HG03064 (cell line): ENCODE measurements around the gene SMIM5.
"Not testable (repeated sequence)": the region's sequence is repeated elsewhere in the genome, so short reads cannot be mapped to it uniquely, and the experiment has no call there.

ENCODE experiments used
- ATAC-seq: cut with Tn5 transposase; IDR thresholded peaks from one replicate; pipeline ENCODE4 v1.9.1; 2021; ENCODE audit warnings: low read depth; ENCODE audit not compliant: unreplicated experiment

Gene SMIM5

GRCh38 chr17:75624021-75624420, 9.2 kb upstream of the SMIM5 start:
- no peak for ATAC-seq

GRCh38 chr17:75624714-75625345, 8.4 kb upstream of the SMIM5 start:
- no peak for ATAC-seq

- no peak for ATAC-seq
Measured at GRCh38 chr17:75625813-75626486, 7.3 kb upstream of the SMIM5 start.

- ATAC-seq: no peak
Measured at GRCh38 chr17:75626496-75627038, 6.7 kb upstream of the SMIM5 start.

DNA sequence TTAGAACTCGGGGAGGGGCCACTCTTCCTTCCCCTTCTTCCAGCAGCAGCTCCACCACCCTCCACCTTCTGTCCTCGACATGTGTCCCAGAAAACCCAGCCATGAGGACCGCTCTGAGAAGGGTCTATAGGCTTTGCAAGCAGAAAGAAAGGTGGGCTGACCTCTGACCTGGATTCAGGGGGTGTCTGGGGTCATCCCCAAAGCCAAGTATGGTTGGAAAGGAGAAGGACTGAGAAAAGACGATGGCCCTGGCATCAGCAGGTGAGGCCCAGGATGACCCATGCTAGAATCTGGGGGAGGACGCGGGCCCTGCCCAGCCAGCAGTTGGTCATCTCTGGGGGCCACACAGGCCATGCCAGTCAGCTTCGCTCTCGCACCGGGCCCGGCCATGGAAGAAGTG, 6.1 kb upstream of the SMIM5 start:
- no peak for ATAC-seq

DNA sequence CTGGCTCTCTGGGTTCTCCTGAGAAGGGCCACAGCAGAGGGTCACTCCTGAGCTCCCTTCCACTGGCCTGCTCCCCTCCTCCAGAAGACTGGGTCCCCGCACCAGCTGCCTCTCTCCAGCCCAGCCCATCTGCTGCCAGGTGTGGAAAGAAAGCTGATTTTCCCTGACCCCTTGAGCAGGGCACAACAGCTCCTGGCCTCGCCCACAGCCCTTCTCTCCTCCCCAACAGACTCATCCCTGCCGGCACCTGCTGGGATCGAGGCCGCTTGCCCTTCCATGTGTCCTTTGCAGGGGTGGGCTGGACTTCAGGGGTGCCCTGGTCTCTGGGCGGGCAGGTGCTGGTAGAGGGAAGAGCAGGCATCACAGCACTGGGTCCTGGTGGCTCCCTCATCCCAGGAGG, 4.8 kb upstream of the SMIM5 start:
- no peak for ATAC-seq

DNA sequence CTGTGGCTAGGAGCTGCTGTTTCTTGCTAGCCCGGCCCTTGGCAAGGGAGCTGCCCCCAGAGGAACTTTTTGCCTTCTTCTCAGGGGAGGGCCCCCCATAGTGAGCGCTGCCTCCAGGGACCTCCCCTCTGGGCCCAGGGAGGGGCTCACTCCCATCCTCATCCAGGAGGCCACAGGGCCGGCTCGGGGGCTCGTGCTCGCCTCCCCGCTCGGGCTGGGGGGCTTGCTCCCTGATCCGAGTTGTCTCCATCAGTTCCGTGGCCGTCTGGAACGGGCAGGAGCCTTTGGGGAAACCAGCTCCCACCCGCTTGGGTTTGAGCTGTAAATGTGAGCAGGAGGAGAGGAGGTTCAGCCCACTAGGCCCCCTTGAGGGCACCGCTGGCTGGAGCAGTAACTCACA, 4.1 kb upstream of the SMIM5 start:
- no peak for ATAC-seq

DNA sequence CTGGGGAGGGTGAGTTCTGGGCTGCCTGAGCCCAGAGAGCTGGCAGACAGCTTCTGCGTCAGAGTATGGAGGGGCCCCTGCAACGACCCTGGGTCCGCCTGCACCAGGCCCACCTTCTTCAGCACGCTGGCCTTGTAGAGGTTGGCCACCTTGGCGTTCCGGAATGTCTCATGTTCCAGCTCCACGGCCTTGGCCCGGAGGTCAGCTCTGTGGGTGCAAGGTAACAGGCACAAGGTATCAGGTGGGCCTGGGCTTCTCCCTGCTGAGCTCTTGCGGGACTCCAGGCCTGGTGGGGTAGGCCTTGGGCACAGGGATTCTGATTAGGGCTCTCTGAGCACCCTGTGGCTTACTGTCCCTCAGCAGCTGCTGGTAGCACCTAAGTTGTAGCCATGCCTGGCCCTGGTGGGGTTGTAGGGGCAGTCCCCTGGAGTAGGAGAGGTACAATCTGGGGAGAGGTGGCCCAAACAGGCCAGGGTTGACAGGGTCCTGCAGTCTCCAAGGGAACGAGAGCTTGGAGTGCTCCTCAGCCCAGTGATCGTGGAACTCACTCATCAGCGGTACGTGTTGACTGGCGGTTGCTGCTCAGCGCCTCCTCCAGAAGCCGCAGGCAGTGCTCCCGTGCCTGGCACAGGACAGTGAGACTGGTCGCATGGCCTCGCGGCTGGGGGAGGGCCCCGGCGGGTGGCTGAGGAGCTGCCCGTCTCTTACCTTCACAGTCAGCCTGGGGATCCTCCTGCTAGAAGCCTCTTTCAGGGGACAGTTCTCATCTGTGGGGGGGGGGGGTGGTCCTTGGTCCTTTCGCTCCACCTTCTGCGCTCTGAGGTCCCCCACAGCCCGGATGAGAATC, 2.9 kb upstream of the SMIM5 start:
- no peak for ATAC-seq

- no peak for ATAC-seq
Measured at GRCh38 chr17:75631353-75631752, 1.9 kb upstream of the SMIM5 start.

DNA sequence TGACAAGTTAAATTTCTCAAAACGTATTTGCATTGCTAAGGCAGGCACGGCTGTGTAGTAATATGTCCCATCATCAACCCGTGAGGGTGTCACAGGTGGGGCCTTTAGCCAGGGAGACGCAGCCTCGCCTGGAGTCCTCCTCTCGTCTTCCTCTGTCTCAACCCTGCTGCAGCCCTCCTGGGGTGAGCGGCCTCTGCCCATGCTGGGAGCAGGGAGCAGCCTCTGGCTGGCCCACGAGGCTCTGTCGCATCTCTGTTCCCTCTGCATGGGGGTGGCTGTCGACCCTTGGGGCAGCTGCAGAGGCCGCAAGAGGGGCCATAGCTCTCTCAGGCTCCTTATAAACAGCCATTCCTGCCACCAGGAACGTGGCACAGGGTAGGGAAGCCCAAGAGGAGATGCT, 806 bp upstream of the SMIM5 start:
- no peak for ATAC-seq

DNA sequence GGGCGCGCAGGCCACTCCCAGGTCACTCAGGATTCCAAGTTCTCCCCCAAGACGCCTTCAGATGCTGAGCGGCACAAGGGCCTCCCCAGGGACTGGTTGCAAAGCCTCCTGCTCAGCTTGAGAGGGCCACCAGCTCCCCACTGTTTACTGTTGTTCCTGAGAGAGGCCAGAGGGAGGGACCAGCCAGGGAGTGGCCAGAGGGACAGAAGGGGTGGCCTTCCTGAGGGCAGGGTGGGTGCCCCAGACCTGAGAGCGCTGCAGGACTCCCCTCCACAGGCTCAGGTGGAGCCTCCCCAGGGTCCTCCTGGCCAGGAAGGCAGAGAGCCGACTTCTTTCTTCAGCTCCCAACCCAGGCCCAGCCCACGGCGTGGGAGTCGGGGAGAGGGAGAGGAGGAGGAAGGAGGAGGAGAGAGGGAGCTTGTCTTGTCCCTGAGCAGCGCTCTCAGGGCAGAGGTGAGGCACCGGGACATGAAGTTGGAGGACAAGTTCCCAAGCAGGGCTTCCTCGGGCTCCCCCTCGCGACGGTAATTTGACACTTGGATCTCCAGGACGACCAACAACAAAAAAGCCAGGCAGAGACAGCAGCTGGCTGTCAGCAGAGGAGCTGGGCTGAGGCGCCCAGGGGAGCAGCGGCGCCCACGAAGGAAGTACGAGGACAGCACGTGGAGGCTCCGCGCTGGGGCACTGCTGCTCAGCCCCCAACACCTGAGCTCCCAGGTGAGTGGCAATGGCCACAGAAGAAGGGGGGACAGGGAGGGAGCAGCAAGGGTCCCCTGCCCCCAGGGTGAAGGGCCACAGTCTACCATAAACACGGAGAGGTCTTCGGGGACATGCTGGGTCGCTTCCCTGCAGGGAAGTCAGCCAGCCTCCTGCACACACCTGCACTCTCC, 497 bp downstream of the SMIM5 start:
- ATAC-seq: no peak

- ATAC-seq: no peak
Measured at GRCh38 chr17:75634376-75634740, 1.1 kb downstream of the SMIM5 start.

GRCh38 chr17:75634754-75635609, 1.7 kb downstream of the SMIM5 start:
- ATAC-seq: no peak

- no peak for ATAC-seq
Measured at GRCh38 chr17:75635610-75636202, 2.5 kb downstream of the SMIM5 start.

DNA sequence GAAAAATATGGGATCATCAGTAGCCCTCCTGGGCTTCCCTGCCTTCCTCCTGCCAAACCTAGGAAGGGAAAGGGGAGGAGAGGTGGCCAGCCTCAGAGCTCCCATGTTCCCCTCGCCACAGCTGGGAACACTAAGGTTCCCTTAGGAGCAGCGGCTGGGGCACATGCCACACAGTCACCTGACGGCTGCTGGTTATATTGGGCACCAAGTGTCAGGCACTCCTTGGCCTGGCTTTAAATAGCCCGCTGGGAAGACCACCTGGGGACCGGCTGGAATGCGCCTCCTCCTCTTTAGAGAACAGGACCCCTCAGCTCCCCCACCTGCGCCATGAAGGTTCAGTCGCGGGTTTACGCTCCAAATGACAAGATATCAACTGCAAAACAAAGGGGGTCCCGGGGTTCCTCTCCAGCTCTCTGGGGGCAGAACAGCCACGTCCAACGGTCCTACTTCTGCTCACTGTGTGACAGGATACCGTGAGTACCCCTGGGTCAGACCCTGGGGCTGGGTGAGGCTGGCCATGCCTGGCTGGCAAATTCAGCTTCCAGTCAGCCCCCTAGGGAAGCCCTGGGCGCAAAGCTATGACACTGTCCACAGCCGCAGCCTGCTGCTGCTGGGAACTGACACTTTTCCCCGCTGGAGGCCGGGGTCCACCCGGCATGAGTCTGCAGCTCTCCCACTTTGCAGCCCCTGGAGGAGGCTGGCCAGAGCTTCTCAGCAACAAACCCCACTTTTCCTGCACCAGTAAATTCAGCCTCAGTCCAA, 3.3 kb downstream of the SMIM5 start:
- no peak for ATAC-seq

GRCh38 chr17:75637143-75637538, 3.9 kb downstream of the SMIM5 start:
- ATAC-seq: no peak

DNA sequence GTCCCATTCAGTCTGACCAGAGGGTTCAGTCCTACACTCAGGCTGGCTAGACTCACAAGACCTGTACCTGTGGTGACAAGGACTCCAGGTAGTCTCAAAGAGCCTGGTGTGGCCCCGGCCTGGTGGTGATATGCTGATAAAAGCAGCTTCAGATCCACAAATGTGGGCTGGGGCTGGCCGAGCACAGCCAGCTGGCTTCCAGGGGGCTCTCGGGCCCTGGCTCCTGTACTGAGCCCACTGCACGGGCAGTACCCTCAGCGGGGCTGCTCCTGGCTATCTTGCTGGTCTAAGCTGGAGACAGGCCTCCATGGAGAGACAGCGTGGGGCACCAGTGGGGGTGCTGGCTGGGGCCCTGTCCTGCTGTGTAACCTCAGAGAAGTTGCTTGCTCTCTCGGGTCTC, 4.3 kb downstream of the SMIM5 start:
- no peak for ATAC-seq

DNA sequence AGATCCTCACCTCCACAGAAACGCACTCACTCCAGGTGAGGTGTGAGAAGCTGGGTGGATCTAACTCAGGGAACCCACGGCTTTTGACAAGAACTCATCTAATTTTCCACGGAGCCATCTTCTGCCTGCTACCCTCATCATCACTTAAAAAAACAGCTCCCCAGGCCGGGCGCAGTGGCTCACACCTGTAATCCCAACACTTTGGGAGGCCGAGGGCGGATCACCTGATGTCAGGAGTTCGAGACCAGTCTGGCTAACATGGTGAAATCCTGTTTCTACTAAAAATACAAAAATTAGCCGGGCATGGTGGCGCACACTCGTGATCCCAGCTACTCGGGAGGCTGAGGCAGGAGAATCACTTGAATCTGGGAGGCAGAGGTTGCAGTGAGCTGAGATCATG, 4.8 kb downstream of the SMIM5 start:
- ATAC-seq: not testable (repeated sequence)
